HCT116 (cell line): Measurements from ENCODE around the gene CRYGN. TPM values are rescaled to one million over a fixed set of nuclear protein-coding genes. Genes with fewer than 3 reads are reported as not detected.
A peak's percentile ranks its signal among the peaks of the same experiment; 100 is the strongest.

ENCODE experiments used
- ATAC-seq: fragments of 200-7000 bp; cut with Tn5 transposase; 2 replicates; pipeline ENCODE4 v1.9.1; 2020; ENCODE audit warnings: mild to moderate bottlenecking, moderate library complexity
- BruUV-seq: library from RNA; stranded (reverse); fragments of 400-500 nt; replicated peaks from 2 replicates; lab custom pipeline; 2021; lab: Mats Ljungman, UMichigan
- CTCF ChIA-PET: fragments of 300-600 bp; sonication (Branson Sonifier 250); formaldehyde crosslinking; loops from one replicate; lab custom pipeline; 2021; ENCODE audit warnings: antibody characterized with exemption; lab: Charles Lee
- POLR2A ChIA-PET: fragments of 300-600, 350-600 bp; sonication (Branson Sonifier 250); formaldehyde crosslinking; loops from one replicate; lab custom pipeline; 2021; ENCODE audit warnings: antibody characterized with exemption; lab: Charles Lee
- RAD21 ChIA-PET, 2 experiments: fragments of 300-600 bp; sonication (Branson Sonifier 250); formaldehyde crosslinking; loops; one replicate each; lab custom pipeline; 2023; ENCODE audit warnings: low total read pairs in 2 of 2; ENCODE audit not compliant: uncharacterized antibody in 2 of 2, unreplicated experiment in 2 of 2, low non-redundant PET in 1 of 2; lab: Charles Lee
- DNase-seq: peaks from one replicate; pipeline ENCODE4 v3.0.0-alpha.2; 2010; ENCODE audit warnings: low read depth, low spot score
- H2AFZ ChIP-seq: fragments of 200-600 bp; shearing (Covaris generic), sonication (generic); 2 replicates; pipeline ENCODE4 v1.6.1; 2017; ENCODE audit warnings: low read depth, mixed run types, mixed read lengths, antibody characterized with exemption, low read length; ENCODE audit not compliant: poor library complexity, severe bottlenecking
- H3K27ac ChIP-seq: 2 replicates; pipeline ENCODE4 v1.5.1; 2012; ENCODE audit warnings: low read depth, low read length
- H3K27me3 ChIP-seq: fragments of 200-600 bp; sonication (generic); 2 replicates; pipeline ENCODE4 v1.6.1; 2016; ENCODE audit warnings: mixed run types, low read length, mixed read lengths; ENCODE audit not compliant: insufficient read depth
- H3K36me3 ChIP-seq, 2 experiments: fragments of 200-500 bp in 1 of 2; fragments of 200-600 bp in 1 of 2; sonication (Bioruptor generic) in 1 of 2; sonication (generic) in 1 of 2; 2 replicates each; pipeline versions ENCODE4 v1.5.1 to v1.6.1; 2014 to 2016; ENCODE audit warnings: low read length in 2 of 2, inconsistent platforms in 1 of 2, mixed read lengths in 1 of 2, mixed run types in 1 of 2; ENCODE audit not compliant: insufficient read depth in 2 of 2, control insufficient read depth in 1 of 2
- H3K4me1 ChIP-seq, 2 experiments: fragments of 200-600 bp in 1 of 2; sonication (generic) in 1 of 2; 2 replicates each; pipeline versions ENCODE4 v1.5.1 to v1.6.1; 2012 to 2017; ENCODE audit warnings: low read length in 2 of 2, inconsistent platforms in 1 of 2, mild to moderate bottlenecking in 1 of 2, mixed read lengths in 1 of 2, mixed run types in 1 of 2, moderate library complexity in 1 of 2; ENCODE audit not compliant: insufficient read depth in 2 of 2, control insufficient read depth in 1 of 2
- H3K4me2 ChIP-seq: fragments of 200-600 bp; sonication (generic); 2 replicates; pipeline ENCODE4 v1.6.1; 2017; ENCODE audit warnings: mixed run types, low read length, mixed read lengths
- H3K4me3 ChIP-seq, 2 experiments: fragments of 200-600 bp in 1 of 2; sonication (generic) in 1 of 2; replicated peaks in 1 of 2; 2 replicates each; pipeline ENCODE4 v1.5.1; 2011 to 2016; ENCODE audit warnings: low read length in 2 of 2, control low read depth in 1 of 2, low read depth in 1 of 2, mild to moderate bottlenecking in 1 of 2, mixed read lengths in 1 of 2, mixed run types in 1 of 2
- H3K79me2 ChIP-seq: fragments of 200-600 bp; sonication (generic); 2 replicates; pipeline ENCODE4 v1.6.1; 2017; ENCODE audit warnings: mild to moderate bottlenecking, mixed run types, low read length, moderate library complexity, mixed read lengths; ENCODE audit not compliant: insufficient read depth
- H3K9ac ChIP-seq: fragments of 200-600 bp; sonication (generic); 2 replicates; pipeline ENCODE4 v1.6.1; 2016; ENCODE audit warnings: low read length, mixed read lengths
- H3K9me2 ChIP-seq: fragments of 200-600 bp; sonication (generic), shearing (Covaris generic); 2 replicates; pipeline ENCODE4 v1.6.1; 2017; ENCODE audit warnings: mixed run types, mild to moderate bottlenecking, moderate library complexity; ENCODE audit not compliant: insufficient read depth
- H3K9me3 ChIP-seq, 2 experiments: fragments of 200-500 bp in 1 of 2; fragments of 200-600 bp in 1 of 2; sonication (Bioruptor generic) in 1 of 2; sonication (generic) in 1 of 2; 2 replicates each; pipeline ENCODE4 v1.6.1; 2014 to 2017; ENCODE audit warnings: low read length in 2 of 2, mixed read lengths in 2 of 2, inconsistent platforms in 1 of 2, low read depth in 1 of 2, mild to moderate bottlenecking in 1 of 2, mixed run types in 1 of 2, moderate library complexity in 1 of 2; ENCODE audit not compliant: control insufficient read depth in 1 of 2, insufficient read depth in 1 of 2
- H4K20me1 ChIP-seq: fragments of 200-600 bp; sonication (generic), shearing (Covaris generic); 2 replicates; pipeline ENCODE4 v1.6.1; 2017; ENCODE audit warnings: mixed run types, mild to moderate bottlenecking, moderate library complexity; ENCODE audit not compliant: insufficient read depth
- CBX3 ChIP-seq: IDR thresholded peaks from 2 replicates; pipeline ENCODE4 v1.6.1; 2012; ENCODE audit warnings: low read depth
- ELF1 ChIP-seq: IDR thresholded peaks from 2 replicates; pipeline ENCODE4 v1.6.1; 2012; ENCODE audit warnings: low read depth, borderline replicate concordance
- EZH2 ChIP-seq: fragments of 200-600 bp; sonication (generic); IDR thresholded peaks from 2 replicates; pipeline ENCODE4 v1.6.1; 2017; ENCODE audit warnings: antibody characterized with exemption, mixed run types
- FOSL1 ChIP-seq: IDR thresholded peaks from 2 replicates; pipeline ENCODE4 v1.6.1; 2012; ENCODE audit warnings: low read depth
- POLR2A ChIP-seq: IDR thresholded peaks from 2 replicates; pipeline ENCODE4 v1.7.0; 2011; ENCODE audit warnings: borderline replicate concordance; ENCODE audit not compliant: insufficient read depth, insufficient read length; ENCODE audit errors: extremely low read depth
- POLR2AphosphoS5 ChIP-seq: IDR thresholded peaks from 2 replicates; pipeline ENCODE4 v1.6.1; 2011; ENCODE audit warnings: mild to moderate bottlenecking, low read depth, low read length, moderate library complexity
- RAD21 ChIP-seq: IDR thresholded peaks from 2 replicates; pipeline ENCODE4 v1.6.1; 2012; ENCODE audit warnings: low read depth, mild to moderate bottlenecking
- REST ChIP-seq: IDR thresholded peaks from 2 replicates; pipeline ENCODE4 v1.6.1; 2012; ENCODE audit warnings: low read depth
- YY1 ChIP-seq: IDR thresholded peaks from 2 replicates; pipeline ENCODE4 v1.6.1; 2011; ENCODE audit warnings: low read length, low read depth, moderate library complexity, mild to moderate bottlenecking; ENCODE audit not compliant: insufficient replicate concordance; ENCODE audit errors: extremely low read depth
- ZNF274 ChIP-seq: fragments of 200-500 bp; sonication (Bioruptor generic); IDR thresholded peaks from 2 replicates; pipeline ENCODE4 v1.6.1; 2014; ENCODE audit warnings: mild to moderate bottlenecking, low read depth, low read length, inconsistent platforms
- intact Hi-C: fragments of 100-400 bp; cut with micrococcal nuclease; formaldehyde crosslinking; loops from 2 replicates; pipeline ENCODE4 v1.10.0; 2022
- total RNA-seq: library from RNA; stranded (reverse); gene quantifications from one replicate; pipeline ENCODE4 v1.2.1, GENCODE V29; 2021; ENCODE audit not compliant: unreplicated experiment
- TF ChIP-seq, protein P1 (sequence below): IDR thresholded peaks from 2 replicates; pipeline ENCODE4 v1.6.1; 2012
- TF ChIP-seq, protein P2 (sequence below), 3 experiments: fragments of 200-600 bp in 1 of 3; sonication (generic) in 1 of 3; IDR thresholded peaks in 2 of 3; conservative IDR thresholded peaks in 1 of 3; 2 replicates each; pipeline ENCODE4 v1.5.1; 2012 to 2017; ENCODE audit warnings: low read depth in 2 of 3, low read length in 2 of 3, antibody characterized with exemption in 1 of 3, borderline replicate concordance in 1 of 3, control low read depth in 1 of 3, mild to moderate bottlenecking in 1 of 3, mixed read lengths in 1 of 3, mixed run types in 1 of 3, moderate library complexity in 1 of 3; ENCODE audit not compliant: insufficient read depth in 1 of 3

CRYGN gene
- total RNA-seq, 1 experiment from 2014 or later = not detected

DNA sequence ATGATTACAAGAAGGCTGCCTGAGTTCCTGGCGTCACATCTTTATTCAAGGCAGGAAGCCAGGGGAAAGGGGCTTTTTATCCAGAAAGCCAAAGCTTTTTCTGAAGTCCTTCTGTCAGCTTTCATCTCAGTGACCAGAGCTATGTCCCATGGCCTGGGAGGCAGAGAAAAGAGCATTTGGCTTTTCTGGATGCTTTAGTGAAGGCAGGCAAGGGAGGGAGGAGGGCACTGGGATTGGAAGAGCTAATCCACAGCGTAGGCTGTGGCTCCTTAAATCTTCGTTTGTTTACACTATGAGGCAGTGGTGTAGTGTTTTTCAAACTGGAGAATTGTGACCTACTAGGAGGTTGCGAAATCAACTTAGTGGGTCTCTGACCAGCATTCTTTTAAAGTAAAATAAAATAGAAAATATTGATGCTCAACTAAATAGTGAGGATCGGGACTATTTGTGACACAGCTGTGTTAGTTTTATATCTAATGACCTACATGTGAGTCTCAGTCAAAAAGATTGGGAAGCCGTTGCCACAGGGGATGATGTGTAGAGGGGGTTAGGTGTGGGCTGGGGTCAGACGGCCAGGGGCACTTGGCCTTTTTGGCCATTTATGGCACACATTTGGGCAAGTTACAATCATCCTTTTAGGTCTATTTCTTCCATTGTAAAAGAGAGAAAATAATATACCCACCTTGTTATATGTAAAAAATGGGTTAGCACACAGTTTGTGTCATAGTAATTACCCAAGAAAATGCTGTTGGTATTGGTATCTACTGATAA, 14.1 kb downstream of the CRYGN start:
- no peak overlapping the region for H3K9ac ChIP-seq
- H3K27me3 ChIP-seq = no peaks in the 10 kb centered on the region
- intact Hi-C loops = no loop called here
- peak overlapping the region; percentile 52 for H2AFZ ChIP-seq
- RAD21 ChIA-PET = no interaction called here
- TF ChIP-seq REST (no peak), CBX3 (no peak), POLR2A (no peak), YY1 (no peak), ELF1 (no peak), POLR2AphosphoS5 (no peak), FOSL1 (no peak), RAD21 (no peak), EZH2 (no peak), ZNF274 (no peak)
- TF ChIP-seq, protein P1, sequence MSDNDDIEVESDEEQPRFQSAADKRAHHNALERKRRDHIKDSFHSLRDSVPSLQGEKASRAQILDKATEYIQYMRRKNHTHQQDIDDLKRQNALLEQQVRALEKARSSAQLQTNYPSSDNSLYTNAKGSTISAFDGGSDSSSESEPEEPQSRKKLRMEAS = no peak
- TF ChIP-seq, protein P2, sequence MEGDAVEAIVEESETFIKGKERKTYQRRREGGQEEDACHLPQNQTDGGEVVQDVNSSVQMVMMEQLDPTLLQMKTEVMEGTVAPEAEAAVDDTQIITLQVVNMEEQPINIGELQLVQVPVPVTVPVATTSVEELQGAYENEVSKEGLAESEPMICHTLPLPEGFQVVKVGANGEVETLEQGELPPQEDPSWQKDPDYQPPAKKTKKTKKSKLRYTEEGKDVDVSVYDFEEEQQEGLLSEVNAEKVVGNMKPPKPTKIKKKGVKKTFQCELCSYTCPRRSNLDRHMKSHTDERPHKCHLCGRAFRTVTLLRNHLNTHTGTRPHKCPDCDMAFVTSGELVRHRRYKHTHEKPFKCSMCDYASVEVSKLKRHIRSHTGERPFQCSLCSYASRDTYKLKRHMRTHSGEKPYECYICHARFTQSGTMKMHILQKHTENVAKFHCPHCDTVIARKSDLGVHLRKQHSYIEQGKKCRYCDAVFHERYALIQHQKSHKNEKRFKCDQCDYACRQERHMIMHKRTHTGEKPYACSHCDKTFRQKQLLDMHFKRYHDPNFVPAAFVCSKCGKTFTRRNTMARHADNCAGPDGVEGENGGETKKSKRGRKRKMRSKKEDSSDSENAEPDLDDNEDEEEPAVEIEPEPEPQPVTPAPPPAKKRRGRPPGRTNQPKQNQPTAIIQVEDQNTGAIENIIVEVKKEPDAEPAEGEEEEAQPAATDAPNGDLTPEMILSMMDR (IDR thresholded peaks at IDR 0.05 in 2 of 3, conservative IDR thresholded peaks at IDR 0.05 in 1 of 3; ENCODE audit: borderline replicate concordance in 1 of 3, insufficient read depth in 1 of 3, low read depth in 2 of 3, low read length in 2 of 3) = no peak
- TF ChIP-seq, all 23 proteins: peak for 0
- POLR2A ChIA-PET = no interaction called here
- DNase-seq = no peak
- Histone ChIP-seq H3K4me2 (peak overlapping the region; percentile 70), H3K9me2 (no peaks in the 10 kb centered on the region), H3K79me2 (no peaks in the 10 kb centered on the region), H3K4me3 (peak overlapping the region in 1 of 2 experiments; percentile 27; a peak in 2 of 4 replicates), H3K36me3 (no peaks in the 10 kb centered on the region), H3K9me3 (peaks cover 4 to 9% of the 10 kb centered on the region in 2 experiments; a peak in 3 of 4 replicates), H4K20me1 (no peaks in the 10 kb centered on the region), H3K4me1 (peaks cover 51 to 64% of the 10 kb centered on the region in 2 experiments), H3K27ac (peak overlapping the region; percentile 87)
- BruUV-seq = no TSS peak
- no peak for ATAC-seq
- CTCF ChIA-PET = interaction anchor here (1.3 kb wide), 1 partner anchor 57 kb away, joined by 4 read pairs; no protein-coding TSS in a partner anchor
